ENCODE measurements around the gene PRIM2. TPM values are rescaled to one million over a fixed set of nuclear protein-coding genes. Genes with fewer than 3 reads are reported as not detected.
"Not testable (repeated sequence)": the region's sequence is repeated elsewhere in the genome, so short reads cannot be mapped to it uniquely, and the experiment has no call there.

Gene PRIM2
- total and polyA plus RNA-seq, 2 of the 8 experiments (the other 6 are each of a cell fraction or from before 2014, with no cell fraction given) = 20.8 to 46.8 TPM

DNA sequence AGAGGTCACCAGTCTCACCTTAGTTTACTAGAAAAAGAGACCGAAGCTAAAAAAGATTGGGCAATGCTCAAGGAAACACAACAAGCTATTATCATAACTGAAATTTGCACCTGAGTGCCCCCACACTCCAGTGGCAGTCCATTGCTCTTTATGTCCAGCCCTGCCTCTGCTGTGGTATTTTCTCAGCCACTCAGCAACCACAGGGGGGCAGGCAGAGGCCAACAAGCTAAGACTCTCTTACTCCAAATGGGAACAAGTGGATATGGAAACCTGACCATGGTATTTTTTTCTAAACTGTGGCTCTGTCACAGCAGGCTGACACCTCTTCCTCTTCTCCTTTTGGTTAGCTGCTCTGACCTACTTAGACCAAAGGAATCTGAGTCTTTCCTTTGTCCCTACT is 355.9 kb downstream of the PRIM2 start:
- H2BK15ac ChIP-seq (ENCODE audit: low read length); H4K8ac ChIP-seq (ENCODE audit: extremely low read depth, insufficient read depth, low read length); H3K36me3 ChIP-seq (ENCODE audit: control insufficient read depth in 2 of 4, insufficient read depth in 4 of 4, low read length in 3 of 4); H4K20me1 ChIP-seq (replicated peaks in 1 of 2; ENCODE audit: control insufficient read depth in 1 of 2, insufficient read depth in 2 of 2, low read length in 2 of 2); H4K5ac ChIP-seq (ENCODE audit: insufficient read length, low read depth, low read length); H3K79me2 ChIP-seq (ENCODE audit: control insufficient read depth in 1 of 2, insufficient read depth in 2 of 2, low read length in 2 of 2); H3K23me2 ChIP-seq (ENCODE audit: low read depth, low read length); H2BK12ac ChIP-seq (ENCODE audit: low read depth, low read length); H3K79me1 ChIP-seq (ENCODE audit: low read depth, low read length); H2BK20ac ChIP-seq (ENCODE audit: low read length); H3K14ac ChIP-seq (ENCODE audit: insufficient read length); H3K9me3 ChIP-seq (ENCODE audit: insufficient read depth in 2 of 2, low read depth in 1 of 2, low read length in 1 of 2); H3K56ac ChIP-seq (replicated peaks; ENCODE audit: insufficient read length, low read depth, low read length); DNase-seq (ENCODE audit: low read depth in 1 of 2, low spot score in 2 of 2); H3K4me3 ChIP-seq (ENCODE audit: extremely low read depth in 1 of 4, insufficient read depth in 2 of 4, low read depth in 3 of 4, low read length in 4 of 4); H4K91ac ChIP-seq (replicated peaks; ENCODE audit: insufficient read length, low read length); H3K4me2 ChIP-seq (ENCODE audit: insufficient read depth in 1 of 2, low read depth in 2 of 2, low read length in 2 of 2); H3K23ac ChIP-seq (ENCODE audit: insufficient read length); H2BK5ac ChIP-seq (ENCODE audit: low read depth, low read length); H3K18ac ChIP-seq (ENCODE audit: extremely low read depth, low read length); H3K27ac ChIP-seq (ENCODE audit: low read depth, low read length); POLR2A ChIA-PET (ENCODE audit: partially characterized antibody); H3K4ac ChIP-seq (replicated peaks; ENCODE audit: insufficient read length, low read depth, low read length); H3K4me1 ChIP-seq (replicated peaks in 1 of 4; ENCODE audit: control insufficient read depth in 3 of 4, insufficient read depth in 4 of 4, low read length in 3 of 4); H3K9ac ChIP-seq (replicated peaks in 1 of 4; ENCODE audit: extremely low read depth in 1 of 4, low read depth in 3 of 4, low read length in 3 of 4); H2AK5ac ChIP-seq (ENCODE audit: low read depth, low read length); H3K27me3 ChIP-seq (replicated peaks in 1 of 4; ENCODE audit: control insufficient read depth in 3 of 4, extremely low read depth in 1 of 4, insufficient read depth in 3 of 4, low read length in 3 of 4); H2AFZ ChIP-seq (ENCODE audit: low read length); H2BK120ac ChIP-seq (replicated peaks; ENCODE audit: low read depth, low read length): not testable (repeated sequence)
- TF ChIP-seq RAD21 (IDR thresholded peaks at IDR 0.05 in 1 of 2, conservative IDR thresholded peaks at IDR 0.05 in 1 of 2; ENCODE audit: low read depth in 2 of 2, low read length in 2 of 2) = peak; percentile 54 to 65
- TF ChIP-seq, protein P1, sequence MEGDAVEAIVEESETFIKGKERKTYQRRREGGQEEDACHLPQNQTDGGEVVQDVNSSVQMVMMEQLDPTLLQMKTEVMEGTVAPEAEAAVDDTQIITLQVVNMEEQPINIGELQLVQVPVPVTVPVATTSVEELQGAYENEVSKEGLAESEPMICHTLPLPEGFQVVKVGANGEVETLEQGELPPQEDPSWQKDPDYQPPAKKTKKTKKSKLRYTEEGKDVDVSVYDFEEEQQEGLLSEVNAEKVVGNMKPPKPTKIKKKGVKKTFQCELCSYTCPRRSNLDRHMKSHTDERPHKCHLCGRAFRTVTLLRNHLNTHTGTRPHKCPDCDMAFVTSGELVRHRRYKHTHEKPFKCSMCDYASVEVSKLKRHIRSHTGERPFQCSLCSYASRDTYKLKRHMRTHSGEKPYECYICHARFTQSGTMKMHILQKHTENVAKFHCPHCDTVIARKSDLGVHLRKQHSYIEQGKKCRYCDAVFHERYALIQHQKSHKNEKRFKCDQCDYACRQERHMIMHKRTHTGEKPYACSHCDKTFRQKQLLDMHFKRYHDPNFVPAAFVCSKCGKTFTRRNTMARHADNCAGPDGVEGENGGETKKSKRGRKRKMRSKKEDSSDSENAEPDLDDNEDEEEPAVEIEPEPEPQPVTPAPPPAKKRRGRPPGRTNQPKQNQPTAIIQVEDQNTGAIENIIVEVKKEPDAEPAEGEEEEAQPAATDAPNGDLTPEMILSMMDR (IDR thresholded peaks at IDR 0.05; ENCODE audit: control extremely low read depth in 1 of 3, insufficient read depth in 1 of 3, low read depth in 1 of 3, low read length in 3 of 3) = peak; percentile 20 to 29 (median 24)
- 79% methylated on average over 1 of the region's 1 CpG; no CpG with 5 or more reads in 1 of the 2 experiments for WGBS, 2 experiments (ENCODE audit: extremely low coverage in 1 of 2, insufficient coverage in 1 of 2, insufficient read length in 1 of 2, insufficient replicate concordance in 2 of 2, low coverage in 1 of 2, low lambda C conversion rate in 2 of 2, missing lambda C conversion rate in 1 of 2)
- FAIRE-seq = peak; percentile 52
- CTCF ChIA-PET (ENCODE audit: partially characterized antibody) = interaction anchor here (0.7 kb wide), 1 partner anchor 327 kb away, joined by 3 read pairs; no protein-coding TSS in a partner anchor

All from H1 (cell line).